Breast epithelium (tissue), 3 donors: ENCODE results near the gene STEEP1.

Experiments used
- POLR2A ChIP-seq: fragments of 450-650 bp; IDR thresholded peaks from one replicate; pipeline ENCODE4 v1.6.1; 2016; ENCODE audit warnings: antibody characterized with exemption, mild to moderate bottlenecking, moderate library complexity
- POLR2AphosphoS5 ChIP-seq, 3 donors: sonication (generic); formaldehyde crosslinking; IDR thresholded peaks; one replicate each; pipeline ENCODE4 v1.6.1; 2017; ENCODE audit warnings: antibody characterized with exemption in 3 of 3
- TF ChIP-seq, protein P1 (sequence below), 3 donors: fragments of 450-650 bp; IDR thresholded peaks; one replicate each; pipeline ENCODE4 v1.5.1; 2016 to 2017; ENCODE audit warnings: antibody characterized with exemption in 3 of 3, mild to moderate bottlenecking in 3 of 3, moderate library complexity in 3 of 3

DNA sequence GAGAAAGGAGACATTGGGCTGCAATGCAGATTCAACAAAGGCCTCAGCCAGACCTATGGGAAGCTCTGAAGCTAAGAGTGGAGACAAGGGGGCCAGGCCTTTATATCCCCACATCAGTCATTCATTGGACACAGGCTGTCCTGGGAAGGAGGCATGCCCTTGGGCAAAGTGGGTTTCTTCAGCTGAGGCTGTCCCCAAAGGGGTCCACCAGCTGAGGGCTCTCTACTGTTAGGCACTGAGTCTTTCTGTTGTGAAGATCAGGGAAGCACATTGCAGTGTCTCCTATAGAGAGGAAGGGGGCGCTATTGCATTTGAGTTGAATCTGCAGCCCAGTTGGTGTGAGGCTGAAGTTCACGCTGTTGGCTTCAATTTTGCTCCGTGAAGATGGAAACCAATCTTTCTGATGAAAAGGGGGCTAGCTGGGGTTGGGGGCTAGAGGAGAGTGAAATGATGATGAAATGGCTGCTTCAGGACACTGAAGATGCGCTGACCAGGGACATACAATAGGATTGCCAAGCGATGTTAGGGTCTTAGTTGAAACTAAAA lies 49.0 kb downstream of the STEEP1 start:
- TF ChIP-seq, protein P1, sequence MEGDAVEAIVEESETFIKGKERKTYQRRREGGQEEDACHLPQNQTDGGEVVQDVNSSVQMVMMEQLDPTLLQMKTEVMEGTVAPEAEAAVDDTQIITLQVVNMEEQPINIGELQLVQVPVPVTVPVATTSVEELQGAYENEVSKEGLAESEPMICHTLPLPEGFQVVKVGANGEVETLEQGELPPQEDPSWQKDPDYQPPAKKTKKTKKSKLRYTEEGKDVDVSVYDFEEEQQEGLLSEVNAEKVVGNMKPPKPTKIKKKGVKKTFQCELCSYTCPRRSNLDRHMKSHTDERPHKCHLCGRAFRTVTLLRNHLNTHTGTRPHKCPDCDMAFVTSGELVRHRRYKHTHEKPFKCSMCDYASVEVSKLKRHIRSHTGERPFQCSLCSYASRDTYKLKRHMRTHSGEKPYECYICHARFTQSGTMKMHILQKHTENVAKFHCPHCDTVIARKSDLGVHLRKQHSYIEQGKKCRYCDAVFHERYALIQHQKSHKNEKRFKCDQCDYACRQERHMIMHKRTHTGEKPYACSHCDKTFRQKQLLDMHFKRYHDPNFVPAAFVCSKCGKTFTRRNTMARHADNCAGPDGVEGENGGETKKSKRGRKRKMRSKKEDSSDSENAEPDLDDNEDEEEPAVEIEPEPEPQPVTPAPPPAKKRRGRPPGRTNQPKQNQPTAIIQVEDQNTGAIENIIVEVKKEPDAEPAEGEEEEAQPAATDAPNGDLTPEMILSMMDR (IDR thresholded peaks at IDR 0.05), result peak; percentile 31 to 75 (median 67)
- no peak for TF ChIP-seq POLR2A
- no peak for TF ChIP-seq POLR2AphosphoS5 (IDR thresholded peaks at IDR 0.05)
